ENCODE data around the gene PLCXD3. TPM values are rescaled to one million over a fixed set of nuclear protein-coding genes. Genes with fewer than 3 reads are reported as not detected.

PLCXD3 gene
- total and polyA plus RNA-seq, 10 donors: 0.07 to 0.61 (median 0.20) TPM

- H3K4me3 ChIP-seq: no peak overlapping the region
- no peaks in the 10 kb centered on the region for H3K9me3 ChIP-seq
- no peaks in the 10 kb centered on the region for H3K27me3 ChIP-seq (replicated peaks in 1 of 7)
- DNase-seq: no peak
- 77 to 90% (median 85%) methylated on average over 1 of the region's 1 CpG for WGBS, 5 donors
- TF ChIP-seq POLR2A (IDR thresholded peaks at IDR 0.05) (no peak), CTCF (IDR thresholded peaks at IDR 0.05 in 8 of 11, conservative IDR thresholded peaks at IDR 0.05 in 3 of 11) (no peak), POLR2AphosphoS5 (IDR thresholded peaks at IDR 0.05) (no peak)
- H3K27ac ChIP-seq: no peak overlapping the region
- intact Hi-C loops (cut with DNase I; ENCODE audit: low total_unique reads): no loop called here
- H3K4me1 ChIP-seq: no peaks in the 10 kb centered on the region
- no peaks in the 10 kb centered on the region for H3K36me3 ChIP-seq
Measured at GRCh38 chr5:41406936-41407335, 103.5 kb downstream of the PLCXD3 start.

- no peak overlapping the region for H3K4me3 ChIP-seq
- no peaks in the 10 kb centered on the region for H3K9me3 ChIP-seq
- 67 to 98% (median 81%) methylated on average over 1 of the region's 1 CpG for WGBS, 5 donors
- no peaks in the 10 kb centered on the region for H3K27me3 ChIP-seq (replicated peaks in 1 of 7)
- no peaks in the 10 kb centered on the region for H3K36me3 ChIP-seq
- DNase-seq: no peak
- intact Hi-C loops (cut with DNase I; ENCODE audit: low total_unique reads): no loop called here
- H3K4me1 ChIP-seq: no peaks in the 10 kb centered on the region
- TF ChIP-seq POLR2A (IDR thresholded peaks at IDR 0.05): no peak
- no peak overlapping the region for H3K27ac ChIP-seq
Measured at GRCh38 chr5:41406424-41406823, 104.0 kb downstream of the PLCXD3 start.

- H3K9me3 ChIP-seq: peaks cover 0 to 9% (median 1%) of the 10 kb centered on the region in 8 donors
- no peaks in the 10 kb centered on the region for H3K36me3 ChIP-seq
- no peak for DNase-seq
- no peak overlapping the region for H3K4me3 ChIP-seq
- no peak for TF ChIP-seq POLR2AphosphoS5 (IDR thresholded peaks at IDR 0.05)
- no peak for TF ChIP-seq CTCF (IDR thresholded peaks at IDR 0.05 in 8 of 11, conservative IDR thresholded peaks at IDR 0.05 in 3 of 11)
- TF ChIP-seq POLR2A (IDR thresholded peaks at IDR 0.05): no peak
- intact Hi-C loops (cut with DNase I; ENCODE audit: low total_unique reads): no loop called here
- H3K27me3 ChIP-seq (replicated peaks in 1 of 7): no peaks in the 10 kb centered on the region
- no peak overlapping the region for H3K27ac ChIP-seq
- no peaks in the 10 kb centered on the region for H3K4me1 ChIP-seq
Measured at GRCh38 chr5:41404757-41405156, 105.6 kb downstream of the PLCXD3 start.

GRCh38 chr5:41403846-41404245 lies 106.6 kb downstream of the PLCXD3 start:
- Histone ChIP-seq H3K27ac (no peak overlapping the region), H3K4me1 (no peaks in the 10 kb centered on the region), H3K4me3 (no peak overlapping the region), H3K27me3 (replicated peaks in 1 of 7) (no peaks in the 10 kb centered on the region), H3K36me3 (no peaks in the 10 kb centered on the region), H3K9me3 (peaks cover 0 to 18% (median 11%) of the 10 kb centered on the region in 8 donors)
- no peak for DNase-seq
- intact Hi-C loops (cut with DNase I; ENCODE audit: low total_unique reads): no loop called here
- no peak for TF ChIP-seq POLR2AphosphoS5 (IDR thresholded peaks at IDR 0.05)
- TF ChIP-seq CTCF (IDR thresholded peaks at IDR 0.05 in 8 of 11, conservative IDR thresholded peaks at IDR 0.05 in 3 of 11): no peak
- TF ChIP-seq POLR2A (IDR thresholded peaks at IDR 0.05): no peak
- WGBS, 5 donors: 81 to 94% (median 89%) methylated on average over 3 of the region's 3 CpGs

- Histone ChIP-seq H3K9me3 (peaks cover 0 to 27% (median 19%) of the 10 kb centered on the region in 8 donors), H3K27ac (no peak overlapping the region), H3K27me3 (replicated peaks in 1 of 7) (no peaks in the 10 kb centered on the region), H3K4me3 (no peak overlapping the region), H3K36me3 (no peaks in the 10 kb centered on the region), H3K4me1 (no peaks in the 10 kb centered on the region)
- no peak for TF ChIP-seq POLR2A (IDR thresholded peaks at IDR 0.05)
- no peak for TF ChIP-seq POLR2AphosphoS5 (IDR thresholded peaks at IDR 0.05)
- no peak for TF ChIP-seq CTCF (IDR thresholded peaks at IDR 0.05 in 8 of 11, conservative IDR thresholded peaks at IDR 0.05 in 3 of 11)
- intact Hi-C loops (cut with DNase I; ENCODE audit: low total_unique reads): no loop called here
- DNase-seq: no peak
- 81 to 95% (median 89%) methylated on average over 2 of the region's 2 CpGs for WGBS, 5 donors
Measured at GRCh38 chr5:41402845-41403244, 107.6 kb downstream of the PLCXD3 start.

Measured in spleen (tissue), 11 donors.